DMS153 (cell line): Measurements from ENCODE around the gene VASN.

ENCODE experiments used
- DNase-seq: peaks from one replicate; lab custom pipeline; 2025; lab: John Stamatoyannopoulos, UW

Gene VASN

GRCh38 chr16:4426021-4426684 is 54.5 kb downstream of the VASN start:
- DNase-seq: no peak

GRCh38 chr16:4426722-4427372 is 55.2 kb downstream of the VASN start:
- DNase-seq: no peak

GRCh38 chr16:4428500-4428899 is 56.9 kb downstream of the VASN start:
- DNase-seq: no peak

GRCh38 chr16:4431023-4431422 is 59.4 kb downstream of the VASN start:
- DNase-seq: no peak
